ENCODE results near the gene ZBED5. TPM values are rescaled to one million over a fixed set of nuclear protein-coding genes. Genes with fewer than 3 reads are reported as not detected.

The ZBED5 gene
- total RNA-seq, 1 experiment from 2014 or later = 21.0 TPM

DNA sequence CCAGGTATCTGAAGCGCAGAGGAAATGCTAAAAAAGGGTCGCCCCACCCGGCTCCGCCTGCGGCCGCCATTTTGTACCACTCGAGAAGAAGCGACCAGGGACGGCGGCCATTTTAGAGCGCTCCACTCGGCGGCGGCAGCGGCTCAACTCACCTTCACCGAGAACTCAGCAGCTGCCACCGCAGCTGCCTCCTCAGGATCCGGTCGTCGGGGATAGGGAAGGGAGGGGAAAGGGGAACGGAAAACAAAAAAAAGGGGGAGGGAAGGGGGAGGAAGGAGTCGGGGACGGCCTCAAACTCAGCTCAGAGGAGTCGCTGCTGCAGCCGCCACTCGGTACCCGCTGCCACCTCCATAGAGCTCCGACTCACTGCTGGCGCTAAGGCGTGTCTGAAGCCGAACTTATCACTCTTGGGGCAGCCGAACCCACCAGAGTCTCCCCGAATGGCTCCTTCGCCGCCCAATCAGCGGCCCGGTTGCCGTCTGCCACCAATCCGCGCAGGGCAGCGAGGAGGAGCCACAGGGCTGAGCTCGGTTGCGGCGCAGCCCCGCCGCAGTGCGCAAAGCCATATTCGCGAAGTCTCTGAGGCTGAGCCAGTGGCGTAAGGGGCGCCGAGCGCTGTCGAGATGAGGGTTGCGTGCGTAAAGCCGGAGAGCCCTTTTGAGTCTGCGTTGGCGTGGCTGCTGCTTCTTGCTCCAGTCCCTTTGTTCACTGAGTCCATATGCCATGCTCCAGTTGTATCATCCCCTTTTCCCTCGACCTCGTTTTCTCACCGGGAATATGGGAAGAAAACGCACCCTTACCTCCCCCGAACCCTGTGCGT, 49.1 kb downstream of the ZBED5 start, which contains the start of gene EIF4G2:
Gene EIF4G2 (minus strand): TSS at position 374 of the 820 bp plus-strand sequence.
- ATAC-seq (peak; percentile 89), DNase-seq (peak; percentile 97)
- H3K4me3 ChIP-seq (ENCODE audit: low read length) = peak within 1 kb of the TSS; percentile 92
- peak within 1 kb of the TSS; percentile 66 for H2AFZ ChIP-seq (ENCODE audit: low read length)
- H3K4me2 ChIP-seq (ENCODE audit: low read length) = peak within 1 kb of the TSS; percentile 99
- peak within 1 kb of the TSS; percentile 97 for H3K9ac ChIP-seq (ENCODE audit: low read length)
- peaks cover 39% of the 10 kb centered on the region for H3K36me3 ChIP-seq (ENCODE audit: low read depth, low read length)
- POLR2A ChIA-PET (ENCODE audit: unreplicated experiment) = interaction anchor here (0.5 to 3.0 kb wide), 33 partner anchors 10 to 1938 kb away, joined by 3 to 73 read pairs (median 5); partner anchors contain the start of genes GALNT18 and ZBED5
- CTCF ChIA-PET = interaction anchor here (0.6 to 1.9 kb wide), 7 partner anchors 16 to 134 kb away, joined by 3 to 9 read pairs (median 4); no protein-coding TSS in a partner anchor
- TF ChIP-seq EZH2 (IDR thresholded peaks at IDR 0.05; ENCODE audit: low read length, unreplicated experiment) (no peak), EZH2phosphoT487 (IDR thresholded peaks at IDR 0.05; ENCODE audit: borderline replicate concordance, low read length) (no peak)
- TF ChIP-seq, protein P1, sequence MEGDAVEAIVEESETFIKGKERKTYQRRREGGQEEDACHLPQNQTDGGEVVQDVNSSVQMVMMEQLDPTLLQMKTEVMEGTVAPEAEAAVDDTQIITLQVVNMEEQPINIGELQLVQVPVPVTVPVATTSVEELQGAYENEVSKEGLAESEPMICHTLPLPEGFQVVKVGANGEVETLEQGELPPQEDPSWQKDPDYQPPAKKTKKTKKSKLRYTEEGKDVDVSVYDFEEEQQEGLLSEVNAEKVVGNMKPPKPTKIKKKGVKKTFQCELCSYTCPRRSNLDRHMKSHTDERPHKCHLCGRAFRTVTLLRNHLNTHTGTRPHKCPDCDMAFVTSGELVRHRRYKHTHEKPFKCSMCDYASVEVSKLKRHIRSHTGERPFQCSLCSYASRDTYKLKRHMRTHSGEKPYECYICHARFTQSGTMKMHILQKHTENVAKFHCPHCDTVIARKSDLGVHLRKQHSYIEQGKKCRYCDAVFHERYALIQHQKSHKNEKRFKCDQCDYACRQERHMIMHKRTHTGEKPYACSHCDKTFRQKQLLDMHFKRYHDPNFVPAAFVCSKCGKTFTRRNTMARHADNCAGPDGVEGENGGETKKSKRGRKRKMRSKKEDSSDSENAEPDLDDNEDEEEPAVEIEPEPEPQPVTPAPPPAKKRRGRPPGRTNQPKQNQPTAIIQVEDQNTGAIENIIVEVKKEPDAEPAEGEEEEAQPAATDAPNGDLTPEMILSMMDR (conservative IDR thresholded peaks at IDR 0.05; ENCODE audit: low read depth, low read length) = no peak
- no peaks in the 10 kb centered on the region for H3K9me3 ChIP-seq (ENCODE audit: low read length)
- peaks cover 43% of the 10 kb centered on the region for H4K20me1 ChIP-seq (ENCODE audit: low read length)
- H3K27ac ChIP-seq (ENCODE audit: low read length) = peak within 1 kb of the TSS; percentile 95
- no peaks in the 10 kb centered on the region for H3K9me2 ChIP-seq (replicated peaks; ENCODE audit: low read length)
- no TSS peak for BruUV-seq (replicated peaks)
- H3K4me1 ChIP-seq (ENCODE audit: insufficient read depth, low read length) = peaks cover 41% of the 10 kb centered on the region
- no peaks in the 10 kb centered on the region for H3K27me3 ChIP-seq (ENCODE audit: low read length)
- intact Hi-C loops (cut with micrococcal nuclease) = loop anchor here (1.0 to 2.0 kb wide), 3 partner anchors 50 to 122 kb away; partner anchors contain the start of gene ZBED5
- H3K79me2 ChIP-seq (ENCODE audit: low read length) = peaks cover 78% of the 10 kb centered on the region
- H3F3A ChIP-seq (ENCODE audit: low read length, unreplicated experiment) = peaks cover 9% of the 10 kb centered on the region

DNA sequence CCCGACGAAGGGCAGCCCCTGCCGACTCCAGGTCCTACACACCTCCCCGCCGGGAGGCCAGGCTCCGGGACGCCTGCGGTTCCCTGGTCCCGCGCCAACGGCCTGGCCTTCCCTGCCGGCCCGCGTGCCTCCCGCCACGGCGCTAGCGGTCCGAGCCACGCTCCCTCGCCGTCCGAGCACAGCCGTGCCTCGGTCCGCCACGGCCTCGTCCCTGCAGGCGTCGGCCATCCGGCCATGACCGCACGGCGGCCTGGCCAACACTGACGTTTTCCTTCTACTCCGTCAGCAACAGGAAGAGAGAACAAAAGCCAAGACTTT, 49.7 kb downstream of the ZBED5 start:
- H3K9me2 ChIP-seq (replicated peaks; ENCODE audit: low read length) = no peaks in the 10 kb centered on the region
- BruUV-seq (replicated peaks) = no TSS peak
- peak overlapping the region; percentile 92 for H3K4me3 ChIP-seq (ENCODE audit: low read length)
- H4K20me1 ChIP-seq (ENCODE audit: low read length) = peaks cover 49% of the 10 kb centered on the region
- peak overlapping the region; percentile 92 for H3K4me2 ChIP-seq (ENCODE audit: low read length)
- H3K9me3 ChIP-seq (ENCODE audit: low read length) = no peaks in the 10 kb centered on the region
- POLR2A ChIA-PET (ENCODE audit: unreplicated experiment) = interaction anchor here (0.6 to 3.0 kb wide), 16 partner anchors 11 to 1938 kb away, joined by 3 to 73 read pairs (median 8); partner anchors contain the start of gene ZBED5
- H3F3A ChIP-seq (ENCODE audit: low read length, unreplicated experiment) = peaks cover 14% of the 10 kb centered on the region
- peak overlapping the region; percentile 97 for H3K9ac ChIP-seq (ENCODE audit: low read length)
- H3K27me3 ChIP-seq (ENCODE audit: low read length) = no peaks in the 10 kb centered on the region
- ATAC-seq = no peak; the same call in 1 of the 2 replicates
- TF ChIP-seq, protein P1 (conservative IDR thresholded peaks at IDR 0.05; ENCODE audit: low read depth, low read length) = no peak
- no peak for TF ChIP-seq EZH2phosphoT487 (IDR thresholded peaks at IDR 0.05; ENCODE audit: borderline replicate concordance, low read length)
- no peak for TF ChIP-seq EZH2 (IDR thresholded peaks at IDR 0.05; ENCODE audit: low read length, unreplicated experiment)
- no peak for DNase-seq
- intact Hi-C loops (cut with micrococcal nuclease) = loop anchor here (2.0 kb wide), 1 partner anchor 123 kb away; no protein-coding TSS in a partner anchor
- peaks cover 84% of the 10 kb centered on the region for H3K79me2 ChIP-seq (ENCODE audit: low read length)
- CTCF ChIA-PET = interaction anchor here (1.7 kb wide), 1 partner anchor 15 kb away, joined by 9 read pairs; no protein-coding TSS in a partner anchor
- no peak overlapping the region for H2AFZ ChIP-seq (ENCODE audit: low read length)
- H3K27ac ChIP-seq (ENCODE audit: low read length) = peak overlapping the region; percentile 95
- peaks cover 47% of the 10 kb centered on the region for H3K4me1 ChIP-seq (ENCODE audit: insufficient read depth, low read length)
- peaks cover 44% of the 10 kb centered on the region for H3K36me3 ChIP-seq (ENCODE audit: low read depth, low read length)
